OCI-LY1 (cell line): Measurements from ENCODE around the gene TBX10.

Source experiments
- CTCF ChIP-seq: fragments of 200-600 bp; sonication (generic), shearing (Covaris generic); IDR thresholded peaks from 2 replicates; pipeline ENCODE4 v1.5.1; 2017; ENCODE audit warnings: mild to moderate bottlenecking, antibody characterized with exemption, low read length, moderate library complexity, mixed read lengths
- EZH2 ChIP-seq: fragments of 200-600 bp; sonication (generic), shearing (Covaris generic); IDR thresholded peaks from 2 replicates; pipeline ENCODE4 v1.8.0; 2017; ENCODE audit warnings: borderline replicate concordance, mixed run types, mild to moderate bottlenecking, antibody characterized with exemption, low read length, moderate library complexity, mixed read lengths

- TF ChIP-seq CTCF: no peak
- TF ChIP-seq EZH2: no peak
Observed at GRCh38 chr11:67581469-67581868, 58.1 kb downstream of the TBX10 start.
